HFF-Myc (cell line): ENCODE data around the gene CCL2.

ENCODE experiments used
- DNase-seq: peaks from one replicate; pipeline ENCODE4 v3.0.0-alpha.2; 2011; ENCODE audit warnings: low read depth; ENCODE audit errors: extremely low read depth
- H3K4me3 ChIP-seq: replicated peaks from 2 replicates; pipeline ENCODE4 v1.5.1; 2011; ENCODE audit warnings: low read depth, mild to moderate bottlenecking, control low read depth, low read length
- CTCF ChIP-seq: IDR thresholded peaks from 2 replicates; pipeline ENCODE4 v1.5.1; 2012; ENCODE audit warnings: mild to moderate bottlenecking, low read depth, low read length, control low read depth; ENCODE audit errors: missing control alignments

The CCL2 gene

GRCh38 chr17:34252444-34253138, 2.5 kb upstream of the CCL2 start:
- no peak for TF ChIP-seq CTCF
- DNase-seq = no peak
- no peak overlapping the region for H3K4me3 ChIP-seq

DNA sequence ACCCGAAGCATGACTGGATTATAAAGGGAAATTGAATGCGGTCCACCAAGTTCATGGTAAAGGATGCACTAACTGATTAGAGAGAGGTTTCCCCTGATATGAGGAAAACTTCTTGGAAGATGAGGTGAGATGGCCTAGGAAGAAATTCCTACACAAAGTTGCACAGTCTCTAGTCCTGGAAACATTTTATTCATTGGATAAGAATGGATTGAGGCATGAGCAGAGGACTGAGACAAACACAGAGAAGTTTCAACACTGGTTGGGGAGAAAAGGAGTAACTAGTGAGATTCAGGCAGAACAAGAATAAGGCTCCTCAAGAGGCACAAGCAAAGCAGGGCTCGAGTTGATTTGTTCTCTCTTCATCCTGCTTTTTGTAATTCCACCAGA, 2.0 kb upstream of the CCL2 start:
- H3K4me3 ChIP-seq = no peak overlapping the region
- no peak for TF ChIP-seq CTCF
- DNase-seq = no peak

DNA sequence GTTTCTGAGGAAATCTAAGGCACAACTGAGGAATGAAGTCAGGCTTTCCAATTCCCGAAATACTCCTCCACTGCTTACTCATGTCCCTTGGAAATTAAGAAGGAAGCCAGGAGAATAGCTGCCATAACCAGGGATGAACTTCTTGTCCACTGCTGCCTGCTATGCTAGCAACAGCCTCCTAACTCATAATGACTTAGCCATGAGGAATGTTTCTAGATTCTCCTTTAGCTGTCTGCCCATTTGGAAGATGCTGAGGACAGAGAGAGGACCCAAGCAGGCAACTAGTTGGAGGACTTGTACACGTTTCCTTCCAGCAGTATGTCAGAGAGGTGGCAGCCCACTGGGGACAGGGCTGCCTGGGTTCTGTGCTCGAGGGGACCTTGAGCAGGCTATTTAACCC, 939 bp upstream of the CCL2 start:
- no peak for DNase-seq
- H3K4me3 ChIP-seq = peak overlapping the region; percentile 66; the same call in 1 of the 2 replicates
- no peak for TF ChIP-seq CTCF

DNA sequence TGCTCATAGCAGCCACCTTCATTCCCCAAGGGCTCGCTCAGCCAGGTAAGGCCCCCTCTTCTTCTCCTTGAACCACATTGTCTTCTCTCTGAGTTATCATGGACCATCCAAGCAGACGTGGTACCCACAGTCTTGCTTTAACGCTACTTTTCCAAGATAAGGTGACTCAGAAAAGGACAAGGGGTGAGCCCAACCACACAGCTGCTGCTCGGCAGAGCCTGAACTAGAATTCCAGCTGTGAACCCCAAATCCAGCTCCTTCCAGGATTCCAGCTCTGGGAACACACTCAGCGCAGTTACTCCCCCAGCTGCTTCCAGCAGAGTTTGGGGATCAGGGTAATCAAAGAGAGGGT, 272 bp downstream of the CCL2 start:
- peak overlapping the region; percentile 66 for H3K4me3 ChIP-seq
- TF ChIP-seq CTCF = no peak
- DNase-seq = no peak

DNA sequence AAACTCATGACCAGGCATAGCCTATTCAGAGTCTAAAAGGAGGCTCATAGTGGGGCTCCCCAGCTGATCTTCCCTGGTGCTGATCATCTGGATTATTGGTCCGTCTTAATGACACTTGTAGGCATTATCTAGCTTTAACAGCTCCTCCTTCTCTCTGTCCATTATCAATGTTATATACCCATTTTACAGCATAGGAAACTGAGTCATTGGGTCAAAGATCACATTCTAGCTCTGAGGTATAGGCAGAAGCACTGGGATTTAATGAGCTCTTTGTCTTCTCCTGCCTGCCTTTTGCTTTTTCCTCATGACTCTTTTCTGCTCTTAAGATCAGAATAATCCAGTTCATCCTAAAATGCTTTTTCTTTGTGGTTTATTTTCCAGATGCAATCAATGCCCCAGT, 756 bp downstream of the CCL2 start:
- TF ChIP-seq CTCF = no peak
- no peak for DNase-seq
- H3K4me3 ChIP-seq = peak overlapping the region; percentile 66

DNA sequence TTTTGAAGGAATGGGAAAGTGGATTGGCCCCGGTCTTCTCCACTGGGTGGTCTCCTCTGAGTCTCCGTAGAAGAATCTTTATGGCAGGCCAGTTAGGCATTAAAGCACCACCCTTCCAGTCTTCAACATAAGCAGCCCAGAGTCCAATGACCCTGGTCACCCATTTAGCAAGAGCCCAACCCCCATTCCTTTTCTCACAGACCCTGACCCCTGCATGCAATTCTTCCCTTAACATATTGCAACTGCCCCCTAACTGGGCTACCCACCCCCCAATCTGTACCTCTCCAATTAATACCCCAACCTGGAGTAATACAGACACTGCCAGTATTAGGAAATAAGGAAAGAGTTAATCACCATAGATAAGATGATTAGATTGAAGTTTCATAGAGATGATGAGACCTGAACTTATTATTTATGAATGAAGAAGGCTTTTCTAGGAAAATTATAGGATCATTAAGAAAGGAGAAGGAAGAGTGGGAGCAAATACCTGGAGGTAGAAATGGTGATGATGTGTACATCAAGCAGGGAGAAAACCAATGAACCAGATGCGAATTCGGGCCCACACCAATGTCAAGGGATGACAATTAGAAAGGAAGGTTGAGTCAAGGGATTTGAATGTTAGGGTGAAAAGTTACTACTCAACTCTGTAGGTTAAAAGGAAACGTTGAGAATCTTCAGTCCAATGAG, 2.4 kb downstream of the CCL2 start:
- no peak for DNase-seq
- no peak for TF ChIP-seq CTCF

More for the DNA sequence above, 2.4 kb downstream of the CCL2 start:
- H3K4me3 ChIP-seq = no peak overlapping the region
